GM20000 (cell line): ENCODE measurements around the gene RAB31.

Experiments
- DNase-seq: peaks from one replicate; pipeline ENCODE4 v3.0.0; 2012; ENCODE audit warnings: low spot score
- CTCF ChIP-seq: IDR thresholded peaks from 2 replicates; pipeline ENCODE4 v1.5.1; 2012; ENCODE audit warnings: mild to moderate bottlenecking, control low read depth; ENCODE audit errors: extremely low read depth, missing control alignments

Gene RAB31

GRCh38 chr18:9709304-9709877 is 1.3 kb downstream of the RAB31 start:
- TF ChIP-seq CTCF = no peak
- no peak for DNase-seq

GRCh38 chr18:9710037-9710436 is 1.9 kb downstream of the RAB31 start:
- no peak for TF ChIP-seq CTCF

GRCh38 chr18:9711361-9712129 is 3.4 kb downstream of the RAB31 start:
- TF ChIP-seq CTCF = no peak
- DNase-seq = peak; percentile 85

More at GRCh38 chr18:9710037-9710436, 1.9 kb downstream of the RAB31 start:
- no peak for DNase-seq

GRCh38 chr18:9712130-9712577 is 4.1 kb downstream of the RAB31 start:
- DNase-seq = no peak
- TF ChIP-seq CTCF = no peak

- DNase-seq = no peak
- no peak for TF ChIP-seq CTCF
Observed at GRCh38 chr18:9712611-9713010, 4.5 kb downstream of the RAB31 start.

GRCh38 chr18:9714266-9715087 is 6.4 kb downstream of the RAB31 start:
- TF ChIP-seq CTCF = no peak
- DNase-seq = no peak

- no peak for DNase-seq
- no peak for TF ChIP-seq CTCF
Observed at GRCh38 chr18:9715088-9715343, 6.9 kb downstream of the RAB31 start.
